Measurements from ENCODE around the gene AP3B2.
"Not testable (repeated sequence)": the region's sequence is repeated elsewhere in the genome, so short reads cannot be mapped to it uniquely, and the experiment has no call there.

AP3B2 gene

GRCh38 chr15:82709421-82710207 is at the start of gene AP3B2:
Gene AP3B2 (minus strand): TSS chr15:82709875. CDS start chr15:82709706, 169 bp downstream.
- peak; percentile 40 to 61 for DNase-seq (ENCODE audit: low read depth in 1 of 2, low spot score in 1 of 2)

GRCh38 chr15:82751308-82751707 is 41.6 kb upstream of the AP3B2 start:
- DNase-seq (ENCODE audit: low read depth in 1 of 2, low spot score in 1 of 2): no peak

GRCh38 chr15:82750831-82751180 is 41.1 kb upstream of the AP3B2 start:
- no peak for DNase-seq (ENCODE audit: low read depth in 1 of 2, low spot score in 1 of 2)

GRCh38 chr15:82749951-82750830 is 40.5 kb upstream of the AP3B2 start:
- DNase-seq (ENCODE audit: low read depth in 1 of 2, low spot score in 1 of 2): peak; percentile 57 to 71

- no peak for DNase-seq (ENCODE audit: low read depth in 1 of 2, low spot score in 1 of 2)
Observed at GRCh38 chr15:82748315-82748714, 38.6 kb upstream of the AP3B2 start.

- DNase-seq (ENCODE audit: low read depth in 1 of 2, low spot score in 1 of 2): no peak
Observed at GRCh38 chr15:82743810-82744209, 34.1 kb upstream of the AP3B2 start.

GRCh38 chr15:82742134-82742533 is 32.5 kb upstream of the AP3B2 start:
- DNase-seq (ENCODE audit: low read depth in 1 of 2, low spot score in 1 of 2): no peak

GRCh38 chr15:82739086-82739485 is 29.4 kb upstream of the AP3B2 start:
- DNase-seq (ENCODE audit: low read depth in 1 of 2, low spot score in 1 of 2): no peak

- no peak for DNase-seq (ENCODE audit: low read depth in 1 of 2, low spot score in 1 of 2)
Observed at GRCh38 chr15:82737975-82738374, 28.3 kb upstream of the AP3B2 start.

GRCh38 chr15:82731527-82731926 is 21.9 kb upstream of the AP3B2 start:
- DNase-seq (ENCODE audit: low read depth in 1 of 2, low spot score in 1 of 2): no peak

GRCh38 chr15:82730022-82730530 is 20.4 kb upstream of the AP3B2 start:
- DNase-seq (ENCODE audit: low read depth in 1 of 2, low spot score in 1 of 2): no peak

GRCh38 chr15:82726816-82727215 is 17.1 kb upstream of the AP3B2 start:
- no peak for DNase-seq (ENCODE audit: low read depth in 1 of 2, low spot score in 1 of 2)

- no peak for DNase-seq (ENCODE audit: low read depth in 1 of 2, low spot score in 1 of 2)
Observed at GRCh38 chr15:82715003-82715402, 5.3 kb upstream of the AP3B2 start.

- no peak for DNase-seq (ENCODE audit: low read depth in 1 of 2, low spot score in 1 of 2)
Observed at GRCh38 chr15:82714016-82714415, 4.3 kb upstream of the AP3B2 start.

GRCh38 chr15:82712036-82712435 is 2.4 kb upstream of the AP3B2 start:
- DNase-seq (ENCODE audit: low read depth in 1 of 2, low spot score in 1 of 2): no peak

GRCh38 chr15:82710926-82711490 is 1.3 kb upstream of the AP3B2 start:
- DNase-seq (ENCODE audit: low read depth in 1 of 2, low spot score in 1 of 2): no peak

GRCh38 chr15:82710208-82710555 is 507 bp upstream of the AP3B2 start:
- DNase-seq (ENCODE audit: low read depth in 1 of 2, low spot score in 1 of 2): no peak

GRCh38 chr15:82709081-82709420 is 624 bp downstream of the AP3B2 start:
- DNase-seq (ENCODE audit: low read depth in 1 of 2, low spot score in 1 of 2): no peak

- not testable (repeated sequence) for DNase-seq (ENCODE audit: low read depth in 1 of 2, low spot score in 1 of 2)
Observed at GRCh38 chr15:82705856-82706255, 3.8 kb downstream of the AP3B2 start.

GRCh38 chr15:82699726-82700125 is 9.9 kb downstream of the AP3B2 start:
- DNase-seq (ENCODE audit: low read depth in 1 of 2, low spot score in 1 of 2): no peak

GRCh38 chr15:82698711-82699345 is 10.8 kb downstream of the AP3B2 start:
- DNase-seq (ENCODE audit: low read depth in 1 of 2, low spot score in 1 of 2): no peak
